Right lobe of liver (tissue), 6 donors: ENCODE measurements around the gene RNF40. TPM values are rescaled to one million over a fixed set of nuclear protein-coding genes. Genes with fewer than 3 reads are reported as not detected.

ENCODE experiments used
- ATAC-seq, 4 donors: fragments of 200-7000 bp; cut with Tn5 transposase; one replicate each; pipeline ENCODE4 v1.9.1; 2020; ENCODE audit warnings: mild to moderate bottlenecking in 4 of 4, moderate library complexity in 4 of 4
- DNase-seq, 3 donors: peaks; one replicate each; pipeline ENCODE4 v3.0.0-alpha.2; 2020
- H3K27ac ChIP-seq, 3 donors: fragments of 200-600 bp; one replicate each; pipeline ENCODE4 v1.8.0; 2022
- H3K27me3 ChIP-seq, 2 donors: fragments of 200-600 bp; one replicate each; pipeline ENCODE4 v1.8.0; 2022
- H3K36me3 ChIP-seq, 4 donors: fragments of 200-600 bp; sonication (generic) in 1 of 4; one replicate each; pipeline versions ENCODE4 v1.5.1 to v1.8.0; 2017 to 2022; ENCODE audit warnings: control low read depth in 1 of 4
- H3K4me1 ChIP-seq, 4 donors: fragments of 200-600 bp; sonication (generic) in 1 of 4; one replicate each; pipeline versions ENCODE4 v1.5.1 to v1.8.0; 2017 to 2022; ENCODE audit warnings: control low read depth in 1 of 4
- H3K4me3 ChIP-seq, 3 donors: fragments of 200-600 bp; one replicate each; pipeline ENCODE4 v1.8.0; 2022
- H3K9me3 ChIP-seq, 4 donors: fragments of 200-600 bp; sonication (generic) in 1 of 4; one replicate each; pipeline versions ENCODE4 v1.5.1 to v1.8.0; 2017 to 2022; ENCODE audit warnings: control low read depth in 1 of 4
- CTCF ChIP-seq, 4 donors: fragments of 200-600 bp in 3 of 4; fragments of 450-650 bp in 1 of 4; IDR thresholded peaks; one replicate each; pipeline versions ENCODE4 v1.5.1 to v1.8.0; 2016 to 2022; ENCODE audit warnings: antibody characterized with exemption in 4 of 4, mild to moderate bottlenecking in 2 of 4
- POLR2A ChIP-seq: fragments of 450-650 bp; IDR thresholded peaks from one replicate; pipeline ENCODE4 v1.6.1; 2017; ENCODE audit warnings: antibody characterized with exemption, mild to moderate bottlenecking
- WGBS: methylation state at CpG from one replicate; pipeline ENCODE4 v1.1.6; 2018; ENCODE audit warnings: low coverage, low lambda C conversion rate; ENCODE audit not compliant: insufficient coverage; ENCODE audit errors: missing lambda C conversion rate; 5-methylcytosine and 5-hydroxymethylcytosine counted together
- intact Hi-C, 2 donors: fragments of 100-400 bp; cut with DNase I; formaldehyde crosslinking; loops; one replicate each; pipeline versions ENCODE4 v1.11.2 to v1.14.1; 2022
- total RNA-seq, 6 experiments: library from RNA; depleted of rRNA in 2 of 6; stranded (reverse); fragments of >200 nt in 2 of 6; fragmentation: NEBNext Ultra II Directional in 3 of 6; extraction: Animal tissue kit (Norgen Biotek cat#: 25700) in 3 of 6; gene quantifications; one replicate each; pipeline versions ENCODE4 v1.1.0 to v1.2.4, GENCODE V29; 2016 to 2023
- donor health status: DM: no; HTN: yes; CAD: no.
- donor health status: DM: no; HTN: no; CAD: no.
- donor health status: DM: no; HTN: no; CAD: no.
- donor health status: DM: no; HTN: yes; CAD: no.
- donor health status: DM: no; HTN: yes; CAD: no.

RNF40 gene
- total RNA-seq, 6 experiments from 2014 or later: 34.3 to 56.8 (median 46.7) TPM

- H3K4me1 ChIP-seq: peaks cover 0 to 8% (median 3%) of the 10 kb centered on the region in 4 donors
- peak; percentile 85 to 90 (median 89) for ATAC-seq
- 0% methylated on average over 2 of the region's 81 CpGs for WGBS
- intact Hi-C loops: no loop called here
- peak overlapping the region; percentile 81 to 82 (median 82) for H3K27ac ChIP-seq
- H3K9me3 ChIP-seq: no peaks in the 10 kb centered on the region
- H3K27me3 ChIP-seq: no peaks in the 10 kb centered on the region
- peaks cover 0 to 20% (median 8%) of the 10 kb centered on the region in 4 donors for H3K36me3 ChIP-seq
- peak overlapping the region; percentile 65 to 72 (median 71) for H3K4me3 ChIP-seq
- DNase-seq: peak; percentile 82 to 89 (median 88)
- peak; percentile 69 for TF ChIP-seq POLR2A
- TF ChIP-seq CTCF (IDR thresholded peaks at IDR 0.05): no peak
Observed at GRCh38 chr16:30775392-30776188, 13.5 kb downstream of the RNF40 start.

- TF ChIP-seq POLR2A (no peak), CTCF (IDR thresholded peaks at IDR 0.05) (no peak)
- Histone ChIP-seq H3K27me3 (no peaks in the 10 kb centered on the region), H3K9me3 (no peaks in the 10 kb centered on the region), H3K4me1 (peaks cover 0 to 8% (median 3%) of the 10 kb centered on the region in 4 donors), H3K27ac (no peak overlapping the region), H3K4me3 (no peak overlapping the region), H3K36me3 (peaks cover 0 to 8% (median 3%) of the 10 kb centered on the region in 4 donors)
- ATAC-seq: no peak
- no CpG with 5 or more reads among the region's 7 CpGs for WGBS
- intact Hi-C loops: no loop called here
- no peak for DNase-seq
Observed at GRCh38 chr16:30777591-30778297, 15.6 kb downstream of the RNF40 start.

- peaks cover 0 to 16% (median 2%) of the 10 kb centered on the region in 4 donors for H3K36me3 ChIP-seq
- intact Hi-C loops: no loop called here
- H3K27ac ChIP-seq: no peak overlapping the region
- WGBS: 92% methylated on average over 12 of the region's 14 CpGs
- H3K4me3 ChIP-seq: no peak overlapping the region
- no peak for DNase-seq
- no peaks in the 10 kb centered on the region for H3K27me3 ChIP-seq
- no peak for ATAC-seq
- H3K4me1 ChIP-seq: peaks cover 0 to 8% (median 3%) of the 10 kb centered on the region in 4 donors
- no peak for TF ChIP-seq CTCF (IDR thresholded peaks at IDR 0.05)
- TF ChIP-seq POLR2A: no peak
- no peaks in the 10 kb centered on the region for H3K9me3 ChIP-seq
Observed at GRCh38 chr16:30778549-30779244, 16.6 kb downstream of the RNF40 start.

- peaks cover 0 to 16% (median 2%) of the 10 kb centered on the region in 4 donors for H3K36me3 ChIP-seq
- 100% methylated on average over 1 of the region's 6 CpGs for WGBS
- DNase-seq: no peak
Observed at GRCh38 chr16:30779596-30779995, 17.5 kb downstream of the RNF40 start.

More at GRCh38 chr16:30779596-30779995, 17.5 kb downstream of the RNF40 start:
- Histone ChIP-seq H3K4me1 (peaks cover 0 to 6% (median 3%) of the 10 kb centered on the region in 4 donors), H3K27me3 (no peaks in the 10 kb centered on the region), H3K9me3 (no peaks in the 10 kb centered on the region), H3K27ac (no peak overlapping the region), H3K4me3 (no peak overlapping the region)
- no peak for ATAC-seq
- intact Hi-C loops: no loop called here
- TF ChIP-seq POLR2A (no peak), CTCF (IDR thresholded peaks at IDR 0.05) (no peak)
